HG03439 (cell line): ENCODE measurements around the gene HLA-DRB1.
"Not testable (repeated sequence)": the region's sequence is repeated elsewhere in the genome, so short reads cannot be mapped to it uniquely, and the experiment has no call there.

Experiments used
- ATAC-seq: cut with Tn5 transposase; IDR thresholded peaks from one replicate; pipeline ENCODE4 v1.9.1; 2021; ENCODE audit warnings: mild to moderate bottlenecking, moderate library complexity; ENCODE audit not compliant: unreplicated experiment

HLA-DRB1 gene

GRCh38 chr6:32609731-32610640, 20.3 kb upstream of the HLA-DRB1 start:
- peak; percentile 89 for ATAC-seq

- no peak for ATAC-seq
These were observed 19.7 kb upstream of the HLA-DRB1 start for GRCh38 chr6:32609391-32609730.

- ATAC-seq, result no peak
These were observed 18.7 kb upstream of the HLA-DRB1 start for GRCh38 chr6:32608362-32608761.

GRCh38 chr6:32607988-32608298, 18.3 kb upstream of the HLA-DRB1 start:
- no peak for ATAC-seq

- ATAC-seq, result no peak
These were observed 17.8 kb upstream of the HLA-DRB1 start for GRCh38 chr6:32607263-32607987.

GRCh38 chr6:32604434-32604877, 14.8 kb upstream of the HLA-DRB1 start:
- no peak for ATAC-seq

GRCh38 chr6:32603888-32604287, 14.2 kb upstream of the HLA-DRB1 start:
- no peak for ATAC-seq

GRCh38 chr6:32603222-32603621, 13.6 kb upstream of the HLA-DRB1 start:
- ATAC-seq, result no peak

GRCh38 chr6:32602383-32602782, 12.7 kb upstream of the HLA-DRB1 start:
- ATAC-seq, result no peak

GRCh38 chr6:32597024-32597423, 7.4 kb upstream of the HLA-DRB1 start:
- ATAC-seq, result no peak

GRCh38 chr6:32590713-32591112, 1.1 kb upstream of the HLA-DRB1 start:
- not testable (repeated sequence) for ATAC-seq

GRCh38 chr6:32588156-32588555, 1.5 kb downstream of the HLA-DRB1 start:
- no peak for ATAC-seq

- no peak for ATAC-seq
These were observed 6.1 kb downstream of the HLA-DRB1 start for GRCh38 chr6:32583527-32583898.

- no peak for ATAC-seq
These were observed 8.1 kb downstream of the HLA-DRB1 start for GRCh38 chr6:32581315-32582095.

GRCh38 chr6:32580593-32580992, 9.1 kb downstream of the HLA-DRB1 start:
- ATAC-seq, result no peak

- no peak for ATAC-seq
These were observed 10.7 kb downstream of the HLA-DRB1 start for GRCh38 chr6:32578962-32579361.

- not testable (repeated sequence) for ATAC-seq
These were observed 12.2 kb downstream of the HLA-DRB1 start for GRCh38 chr6:32577493-32577892.

GRCh38 chr6:32576250-32576649, 13.4 kb downstream of the HLA-DRB1 start:
- no peak for ATAC-seq

GRCh38 chr6:32570363-32570905, 19.2 kb downstream of the HLA-DRB1 start:
- no peak for ATAC-seq

GRCh38 chr6:32568561-32568960, 21.1 kb downstream of the HLA-DRB1 start:
- ATAC-seq, result no peak

GRCh38 chr6:32566957-32567356, 22.7 kb downstream of the HLA-DRB1 start:
- no peak for ATAC-seq
